ENCODE data around the gene HOXA9. TPM values are rescaled to one million over a fixed set of nuclear protein-coding genes. Genes with fewer than 3 reads are reported as not detected.
A peak's percentile ranks its signal among the peaks of the same experiment; 100 is the strongest.

HOXA9 gene
- total RNA-seq, 4 donors from 2014 or later: 25.7 to 71.2 (median 46.1) TPM

GRCh38 chr7:27116962-27117886 is 48.1 kb downstream of the HOXA9 start:
- Histone ChIP-seq H3K27me3 (no peaks in the 10 kb centered on the region), H3K4me1 (peaks cover 0 to 76% (median 0%) of the 10 kb centered on the region in 4 donors), H3K27ac (peak overlapping the region; percentile 23 to 93 (median 72)), H3K4me3 (peak overlapping the region in 3 of 4 donors; percentile 19 to 60 (median 54)), H3K9me3 (no peaks in the 10 kb centered on the region), H3K36me3 (no peaks in the 10 kb centered on the region)
- TF ChIP-seq POLR2A (IDR thresholded peaks at IDR 0.05) (no peak), CTCF (IDR thresholded peaks at IDR 0.05) (no peak)
- no peak for DNase-seq

- peaks cover 0 to 73% (median 0%) of the 10 kb centered on the region in 4 donors for H3K4me1 ChIP-seq
- H3K4me3 ChIP-seq: peak overlapping the region in 3 of 4 donors; percentile 19 to 60 (median 54)
- H3K27ac ChIP-seq: peak overlapping the region; percentile 51 to 93 (median 85)
- H3K36me3 ChIP-seq: no peaks in the 10 kb centered on the region
- no peak for TF ChIP-seq CTCF (IDR thresholded peaks at IDR 0.05)
- H3K27me3 ChIP-seq: no peaks in the 10 kb centered on the region
- H3K9me3 ChIP-seq: no peaks in the 10 kb centered on the region
- DNase-seq: no peak
Measured at GRCh38 chr7:27116031-27116961, 49.0 kb downstream of the HOXA9 start.

- Histone ChIP-seq H3K27me3 (no peaks in the 10 kb centered on the region), H3K9me3 (no peaks in the 10 kb centered on the region), H3K4me3 (peak overlapping the region; percentile 13 to 60 (median 36)), H3K36me3 (no peaks in the 10 kb centered on the region), H3K4me1 (peaks cover 0 to 73% (median 0%) of the 10 kb centered on the region in 4 donors), H3K27ac (peak overlapping the region; percentile 51 to 93 (median 85))
- peak in 2 of 3 donors; percentile 73 to 80 for DNase-seq
- TF ChIP-seq POLR2A (IDR thresholded peaks at IDR 0.05) (peak; percentile 29 to 37), CTCF (IDR thresholded peaks at IDR 0.05) (no peak)
Measured at GRCh38 chr7:27115221-27116026, 49.9 kb downstream of the HOXA9 start.

- no peaks in the 10 kb centered on the region for H3K27me3 ChIP-seq
- no peaks in the 10 kb centered on the region for H3K9me3 ChIP-seq
- H3K4me3 ChIP-seq: peak overlapping the region in 3 of 4 donors; percentile 19 to 60 (median 54)
- no peak for TF ChIP-seq CTCF (IDR thresholded peaks at IDR 0.05)
- TF ChIP-seq POLR2A (IDR thresholded peaks at IDR 0.05): no peak
- peaks cover 0 to 73% (median 0%) of the 10 kb centered on the region in 4 donors for H3K4me1 ChIP-seq
- peak overlapping the region; percentile 51 to 93 (median 85) for H3K27ac ChIP-seq
- DNase-seq: no peak
- no peaks in the 10 kb centered on the region for H3K36me3 ChIP-seq
Measured at GRCh38 chr7:27114881-27115220, 50.5 kb downstream of the HOXA9 start.

Measured in Peyer's patch (tissue), 4 donors.